GM19372 (cell line): ENCODE data around the gene C19orf38.

Experiments
- ATAC-seq: cut with Tn5 transposase; IDR thresholded peaks from one replicate; pipeline ENCODE4 v1.9.1; 2021; ENCODE audit warnings: mild to moderate bottlenecking, low read depth, moderate library complexity; ENCODE audit not compliant: unreplicated experiment

C19orf38 gene

DNA sequence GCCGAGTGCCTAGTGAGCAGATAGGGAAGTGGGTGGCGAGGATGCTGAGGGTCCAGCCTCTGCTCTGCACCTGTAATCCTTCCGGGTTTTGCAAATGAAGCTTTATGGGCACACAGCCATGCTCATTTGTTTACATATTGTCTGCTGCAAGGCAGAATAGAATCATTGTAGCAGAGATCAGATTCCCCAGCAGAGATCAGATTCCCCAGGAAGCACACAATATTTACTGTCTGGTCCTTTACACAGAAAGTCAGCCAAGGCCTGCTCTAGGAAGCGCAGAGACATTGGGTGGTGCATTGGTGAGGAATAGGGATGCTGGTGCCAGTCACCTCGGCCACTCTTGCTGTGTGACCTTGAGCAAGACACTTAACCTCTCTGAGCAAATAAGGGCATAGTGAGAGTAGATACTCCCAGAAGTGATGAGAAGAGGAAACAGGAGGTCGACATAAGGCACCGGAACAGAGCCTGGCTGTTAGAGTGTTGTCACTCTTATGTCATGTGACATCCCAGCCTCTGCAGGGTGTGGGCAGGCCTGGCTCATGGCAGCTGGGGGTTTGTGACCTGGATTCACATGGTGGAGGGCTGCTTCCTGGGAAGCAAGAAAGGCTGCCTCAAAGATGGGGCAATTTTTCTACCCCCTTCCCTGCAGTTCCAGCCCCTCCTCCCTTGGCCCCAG, 48.8 kb downstream of the C19orf38 start:
- ATAC-seq: no peak

DNA sequence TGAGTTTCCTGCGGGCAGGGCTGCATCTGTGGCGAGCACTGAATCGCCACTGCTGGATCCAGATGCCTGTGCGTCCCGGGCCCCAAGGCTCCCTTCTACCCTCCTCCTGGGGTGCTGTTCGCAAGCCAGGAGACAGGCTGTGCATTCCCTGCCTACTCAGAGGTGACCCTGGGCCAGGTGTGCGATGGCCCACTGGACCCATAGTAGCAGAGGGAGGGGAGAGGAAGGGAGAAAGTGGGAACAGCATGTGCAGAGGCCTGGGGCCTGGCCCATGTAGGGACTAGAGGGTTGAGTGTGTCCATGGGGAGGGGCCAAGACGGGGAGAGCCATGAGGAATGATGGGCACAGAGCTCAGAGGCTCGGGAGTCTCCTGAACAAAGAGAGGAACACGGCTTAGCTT, 50.4 kb downstream of the C19orf38 start:
- ATAC-seq: no peak

DNA sequence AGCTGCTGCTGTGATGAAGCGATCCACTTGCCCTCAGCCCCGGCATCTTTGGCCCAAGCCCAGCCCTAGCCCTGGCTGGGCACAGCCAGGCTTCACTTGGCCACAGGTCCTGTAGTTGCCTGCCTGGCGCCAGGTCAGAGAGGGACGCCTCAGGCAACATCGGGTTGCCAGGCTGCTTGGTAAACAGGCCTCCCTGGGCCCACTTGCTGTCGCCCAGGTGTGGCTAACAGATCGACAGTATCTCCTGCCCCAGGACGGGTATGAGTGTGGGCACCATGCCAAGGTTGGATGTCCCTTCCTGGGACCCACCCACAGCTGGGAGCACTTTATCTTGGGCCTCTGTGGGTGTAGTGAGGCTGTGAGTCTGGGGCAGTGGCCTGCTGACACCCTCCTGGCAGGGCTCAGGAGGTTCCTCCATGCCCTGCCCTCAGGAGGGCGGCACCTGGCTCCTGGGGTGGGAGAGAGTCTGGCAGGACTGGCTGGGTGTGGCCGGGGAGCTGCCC, 51.0 kb downstream of the C19orf38 start:
- no peak for ATAC-seq

DNA sequence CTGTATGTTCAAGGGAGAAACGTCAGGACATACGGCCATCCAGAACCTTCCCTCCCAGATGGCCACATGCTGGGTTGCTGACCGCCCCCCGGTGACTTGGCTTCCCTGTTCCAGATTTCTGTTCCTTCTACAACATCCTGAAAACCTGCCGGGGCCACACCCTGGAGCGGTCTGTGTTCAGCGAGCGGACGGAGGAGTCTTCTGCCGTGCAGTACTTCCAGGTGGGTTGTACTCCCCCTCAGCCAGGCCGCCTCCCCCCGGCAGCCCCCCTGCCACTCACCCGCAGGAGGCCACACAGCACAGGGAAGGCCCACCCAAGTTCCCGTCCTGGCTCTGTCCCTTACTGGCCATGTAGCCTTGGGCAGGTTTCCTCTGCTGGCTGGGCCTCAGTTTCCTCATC, 59.7 kb downstream of the C19orf38 start:
- no peak for ATAC-seq

DNA sequence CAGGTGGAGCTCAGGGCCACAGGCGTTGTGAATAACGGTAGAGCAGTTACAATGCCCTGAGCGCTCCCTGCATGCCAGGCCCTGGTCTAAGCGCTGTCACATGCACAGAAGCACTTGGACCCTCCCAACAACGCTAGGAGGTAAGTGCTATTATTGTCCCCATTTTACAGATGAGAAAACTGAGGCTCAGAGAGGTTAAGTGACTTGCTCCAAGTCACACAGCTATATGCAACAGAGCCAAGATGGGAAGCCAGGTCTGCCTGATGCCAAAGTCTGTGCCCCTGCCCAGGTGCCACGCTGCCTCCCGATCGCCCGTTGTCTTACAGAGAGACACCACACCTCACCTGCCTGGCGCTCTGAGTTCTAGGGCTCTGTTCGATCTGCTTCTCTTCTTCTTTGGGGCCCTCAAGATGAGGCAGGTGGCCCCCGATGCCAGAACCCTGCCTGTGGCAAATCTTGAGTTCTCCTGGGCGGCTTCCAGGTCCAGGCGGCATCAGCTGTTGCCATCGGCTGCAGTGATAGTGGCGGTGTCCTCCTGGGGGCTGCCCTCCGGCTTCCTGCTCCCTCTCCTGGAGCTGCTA, 60.3 kb downstream of the C19orf38 start:
- no peak for ATAC-seq

DNA sequence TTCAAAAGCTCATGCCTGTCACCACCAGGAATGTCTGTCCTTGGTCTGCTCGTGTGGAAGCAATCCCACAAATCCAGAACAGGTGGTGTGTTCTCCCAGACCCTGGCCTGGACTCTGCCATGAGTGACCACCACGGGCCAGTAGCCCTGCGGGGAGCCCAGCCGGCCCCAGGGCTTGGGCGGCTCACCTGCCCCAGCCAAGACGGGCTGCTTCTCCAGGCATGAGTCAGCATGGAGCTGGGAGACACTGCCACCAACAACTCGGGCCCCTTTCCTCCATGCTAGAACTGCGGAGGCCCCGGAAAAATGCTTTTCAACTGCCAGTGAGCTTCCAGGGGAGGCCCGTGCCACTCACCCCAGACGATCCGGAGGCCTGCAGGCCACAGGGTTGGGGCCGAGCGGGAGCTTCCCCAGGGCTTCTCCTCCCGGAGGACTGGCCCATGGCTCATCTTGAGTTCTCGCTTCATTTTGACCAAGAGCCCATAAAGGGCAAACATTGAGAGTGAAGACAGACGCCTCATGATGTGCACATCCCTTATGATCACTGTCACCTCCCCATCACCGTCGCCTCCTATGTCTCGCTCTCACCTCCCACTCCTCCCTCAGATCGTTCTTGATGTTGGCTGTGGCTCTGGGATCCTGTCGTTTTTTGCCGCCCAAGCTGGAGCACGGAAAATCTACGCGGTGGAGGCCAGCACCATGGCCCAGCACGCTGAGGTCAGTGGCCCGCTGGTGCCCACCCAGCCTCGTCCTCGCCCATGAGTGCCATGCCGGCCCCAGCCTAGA, 63.6 kb downstream of the C19orf38 start:
- no peak for ATAC-seq

DNA sequence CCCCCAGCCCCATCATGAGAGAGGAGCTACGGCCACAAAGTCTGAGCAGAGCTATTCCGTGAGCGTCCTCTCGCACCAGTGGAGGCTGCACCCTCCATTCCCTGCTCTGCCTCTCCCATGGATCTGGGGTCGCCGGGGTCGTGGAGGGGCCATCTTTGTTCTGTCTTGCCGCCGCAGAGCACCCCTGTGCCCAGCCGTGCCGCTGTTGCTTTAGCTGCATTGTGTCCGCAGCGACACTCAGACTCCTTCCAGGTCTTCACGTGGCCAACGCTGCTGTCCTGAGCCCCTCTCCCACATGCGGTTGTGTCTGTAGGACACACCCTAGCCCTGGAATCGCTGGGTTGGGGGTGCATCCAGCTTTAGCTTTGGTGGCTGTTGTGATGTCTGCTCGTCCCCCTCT, 64.4 kb downstream of the C19orf38 start:
- ATAC-seq: no peak

DNA sequence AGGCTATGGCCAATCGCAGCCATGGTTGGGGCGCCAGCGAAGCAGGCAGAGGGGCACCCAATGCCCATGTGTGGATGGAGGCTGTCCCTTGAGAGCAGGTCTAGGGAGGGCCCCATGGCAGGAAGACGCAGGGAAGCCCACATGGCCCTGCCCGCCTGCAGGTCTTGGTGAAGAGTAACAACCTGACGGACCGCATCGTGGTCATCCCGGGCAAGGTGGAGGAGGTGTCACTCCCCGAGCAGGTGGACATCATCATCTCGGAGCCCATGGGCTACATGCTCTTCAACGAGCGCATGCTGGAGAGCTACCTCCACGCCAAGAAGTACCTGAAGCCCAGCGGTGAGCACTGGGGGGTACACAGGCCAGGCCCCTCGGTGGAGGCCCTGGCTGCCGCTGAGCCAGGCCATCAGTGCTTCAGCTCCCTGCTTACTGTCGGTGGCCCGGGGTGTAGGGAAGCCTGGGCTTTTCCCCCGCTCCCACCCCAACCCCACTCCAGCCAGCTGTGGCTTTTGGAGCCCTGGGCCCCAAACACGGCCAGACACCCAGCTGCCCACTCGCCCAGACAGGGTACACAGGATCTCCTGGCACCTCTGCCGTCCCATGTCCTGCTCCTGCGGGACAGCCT, 65.6 kb downstream of the C19orf38 start:
- ATAC-seq: no peak

DNA sequence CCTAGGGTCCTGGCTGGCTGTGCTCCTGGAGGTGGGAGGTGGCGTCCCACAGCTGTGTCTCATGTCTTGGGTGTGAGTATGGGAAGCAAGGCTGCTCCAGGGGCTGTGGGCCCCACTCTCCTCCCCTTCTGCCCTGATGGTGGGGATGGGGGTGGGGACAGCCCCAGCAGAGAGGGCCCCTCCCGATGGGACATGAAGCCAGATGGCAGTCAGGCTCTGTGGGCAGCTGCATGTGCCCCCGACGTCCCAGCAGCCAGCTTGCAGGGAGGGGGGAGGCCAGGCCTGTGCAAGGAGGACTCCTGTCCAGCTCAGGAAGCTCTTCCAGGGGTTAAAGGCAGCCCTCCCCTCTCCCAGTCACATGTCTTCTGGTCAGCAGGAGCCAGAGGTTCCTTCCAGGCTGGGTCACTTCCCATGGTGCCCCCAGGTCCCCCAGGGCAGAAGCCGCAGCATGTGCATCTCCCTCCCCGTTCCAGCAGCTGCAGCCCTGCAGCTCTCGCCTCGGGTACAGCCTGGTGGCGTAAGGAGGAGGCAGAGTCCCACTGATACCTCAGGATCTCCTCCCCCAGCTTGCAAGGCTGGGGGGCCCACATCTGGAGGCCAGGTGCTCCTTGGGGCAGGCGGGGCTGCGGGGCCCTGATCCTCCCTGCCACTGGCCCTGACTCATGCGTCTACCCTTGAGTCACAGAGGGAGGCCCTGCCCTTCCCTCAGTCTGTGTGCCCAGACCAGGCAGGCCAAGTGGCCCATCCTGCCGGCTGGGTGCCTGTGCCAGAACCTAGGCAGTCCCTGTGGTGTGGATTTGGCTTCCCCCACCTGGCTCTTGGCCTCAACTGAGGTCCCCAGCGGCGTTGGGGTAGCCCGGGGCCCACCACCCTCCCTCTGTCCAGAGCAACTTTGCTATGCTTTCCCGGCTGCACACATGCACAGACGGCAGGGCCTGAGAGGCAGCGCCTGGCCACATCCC, 67.2 kb downstream of the C19orf38 start:
- no peak for ATAC-seq

DNA sequence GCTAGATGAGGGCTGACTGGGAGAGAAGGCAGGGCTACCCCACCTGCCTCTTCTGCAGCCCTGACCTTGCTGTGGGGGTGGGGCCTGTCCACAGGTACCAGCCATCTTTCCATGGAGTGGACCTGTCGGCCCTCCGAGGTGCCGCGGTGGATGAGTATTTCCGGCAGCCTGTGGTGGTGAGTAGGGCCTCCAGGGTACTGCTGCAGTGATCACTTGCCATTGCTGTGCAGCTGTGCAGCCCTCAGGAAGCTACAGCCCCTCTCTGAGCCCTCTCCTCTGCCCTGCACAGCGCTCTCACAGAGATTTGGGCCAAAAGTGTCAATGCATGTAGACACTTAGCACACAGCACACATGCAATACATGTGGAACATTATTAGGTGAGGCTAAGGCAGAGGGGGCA, 68.4 kb downstream of the C19orf38 start:
- no peak for ATAC-seq

DNA sequence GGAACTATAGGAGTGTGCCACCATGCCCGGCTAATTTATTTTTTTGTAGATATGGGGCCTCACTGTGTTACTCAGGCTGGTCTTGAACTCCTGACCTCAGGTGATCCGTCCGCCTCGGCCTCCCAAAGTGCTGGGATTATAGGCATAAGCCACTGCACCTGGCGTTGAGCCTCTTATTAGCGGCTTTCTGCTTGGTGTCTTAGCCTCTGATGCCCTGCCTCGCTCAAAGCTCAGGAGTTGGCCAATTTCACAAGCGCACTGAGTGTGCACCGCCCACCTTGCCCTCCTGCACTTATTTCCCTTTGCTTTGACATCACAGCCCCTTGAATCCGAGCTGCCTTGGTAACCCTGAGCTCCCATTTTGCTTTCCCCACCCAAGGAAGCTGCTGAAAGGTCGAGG, 70.1 kb downstream of the C19orf38 start:
- no peak for ATAC-seq
